NT2/D1 (cell line): Measurements from ENCODE around the gene GPX4.
"Not testable (repeated sequence)": the region's sequence is repeated elsewhere in the genome, so short reads cannot be mapped to it uniquely, and the experiment has no call there.

Experiments used
- DNase-seq: peaks from one replicate; pipeline ENCODE4 v3.0.0-alpha.2; 2011; ENCODE audit warnings: low read depth, low spot score
- H3K27me3 ChIP-seq: 2 replicates; pipeline ENCODE4 v1.6.0; 2011; ENCODE audit warnings: mild to moderate bottlenecking; ENCODE audit not compliant: insufficient read length, insufficient read depth
- H3K36me3 ChIP-seq: 2 replicates; pipeline ENCODE4 v1.6.1; 2011; ENCODE audit warnings: mild to moderate bottlenecking, low read length, mixed read lengths; ENCODE audit not compliant: insufficient read depth, insufficient read length
- H3K4me1 ChIP-seq: 2 replicates; pipeline ENCODE4 v1.5.1; 2011; ENCODE audit not compliant: insufficient read depth, insufficient read length
- H3K4me3 ChIP-seq: 2 replicates; pipeline ENCODE4 v1.5.1; 2011; ENCODE audit warnings: low read depth; ENCODE audit not compliant: insufficient read length
- H3K9ac ChIP-seq: 2 replicates; pipeline ENCODE4 v1.6.0; 2011; ENCODE audit warnings: low read depth; ENCODE audit not compliant: insufficient read length
- H3K9me3 ChIP-seq: 2 replicates; pipeline ENCODE4 v1.5.1; 2011; ENCODE audit warnings: mild to moderate bottlenecking, low read length; ENCODE audit not compliant: insufficient read depth
- SUZ12 ChIP-seq: IDR thresholded peaks from 2 replicates; pipeline ENCODE4 v1.6.1; 2011; ENCODE audit not compliant: insufficient read length, insufficient read depth; ENCODE audit errors: extremely low read depth
- YY1 ChIP-seq: IDR thresholded peaks from 2 replicates; pipeline ENCODE4 v1.6.1; 2011; ENCODE audit not compliant: insufficient read length, insufficient read depth
- ZNF274 ChIP-seq: IDR thresholded peaks from 2 replicates; pipeline ENCODE4 v1.6.1; 2011; ENCODE audit warnings: mild to moderate bottlenecking, low read depth, low read length

The GPX4 gene

DNA sequence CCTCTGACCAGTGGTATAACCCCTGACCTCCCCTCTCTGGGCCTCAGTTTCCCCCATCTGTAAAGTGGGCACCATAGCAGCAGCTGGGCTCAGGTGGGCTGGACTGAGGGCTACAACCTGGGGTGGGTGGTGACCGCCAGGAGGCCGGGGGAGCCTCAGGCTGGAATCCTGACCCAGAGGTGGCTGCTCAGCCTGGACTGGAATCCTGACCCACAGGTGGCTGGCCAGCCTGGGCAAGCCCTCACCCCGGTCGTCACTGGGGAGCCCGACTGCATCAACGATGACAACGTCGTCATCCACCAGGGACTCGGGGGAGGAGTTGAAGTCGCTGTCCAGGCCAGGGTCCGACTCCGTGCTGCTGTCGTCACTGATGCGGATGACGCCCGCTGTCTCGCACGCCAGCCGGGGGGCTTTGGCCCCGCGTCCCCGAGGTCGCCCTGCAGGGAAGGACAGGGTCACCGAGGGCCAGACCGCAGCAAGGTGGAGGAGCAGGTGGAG is 10.2 kb downstream of the GPX4 start:
- Histone ChIP-seq H3K9ac (peak overlapping the region; percentile 17), H3K4me3 (no peak overlapping the region), H3K4me1 (peaks cover 31% of the 10 kb centered on the region), H3K27me3 (no peaks in the 10 kb centered on the region), H3K9me3 (no peaks in the 10 kb centered on the region), H3K36me3 (peaks cover 79% of the 10 kb centered on the region)
- TF ChIP-seq ZNF274 (no peak), YY1 (no peak), SUZ12 (no peak)
- no peak for DNase-seq

DNA sequence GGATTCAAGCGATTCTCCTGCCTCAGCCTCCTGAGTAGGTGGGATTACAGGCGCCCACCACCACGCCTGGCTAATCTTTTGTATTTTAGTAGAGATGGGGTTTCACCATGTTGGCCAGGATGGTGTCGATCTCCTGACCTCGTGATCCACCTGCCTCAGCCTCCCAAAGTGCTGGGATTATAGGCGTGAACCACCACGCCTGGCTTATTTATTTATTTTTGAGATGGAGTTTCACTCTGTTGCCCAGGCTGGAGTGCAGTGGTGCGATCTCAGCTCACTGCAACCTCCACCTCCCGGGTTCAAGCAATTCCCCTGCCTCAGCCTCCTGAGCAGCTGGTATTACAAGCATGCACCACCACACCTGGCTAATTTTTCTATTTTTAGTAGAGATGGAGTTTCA is 10.9 kb downstream of the GPX4 start:
- not testable (repeated sequence) for H3K4me3 ChIP-seq, H3K27me3 ChIP-seq, DNase-seq, H3K9me3 ChIP-seq, H3K9ac ChIP-seq
- H3K36me3 ChIP-seq = peaks cover 84% of the 10 kb centered on the region
- peaks cover 31% of the 10 kb centered on the region for H3K4me1 ChIP-seq

DNA sequence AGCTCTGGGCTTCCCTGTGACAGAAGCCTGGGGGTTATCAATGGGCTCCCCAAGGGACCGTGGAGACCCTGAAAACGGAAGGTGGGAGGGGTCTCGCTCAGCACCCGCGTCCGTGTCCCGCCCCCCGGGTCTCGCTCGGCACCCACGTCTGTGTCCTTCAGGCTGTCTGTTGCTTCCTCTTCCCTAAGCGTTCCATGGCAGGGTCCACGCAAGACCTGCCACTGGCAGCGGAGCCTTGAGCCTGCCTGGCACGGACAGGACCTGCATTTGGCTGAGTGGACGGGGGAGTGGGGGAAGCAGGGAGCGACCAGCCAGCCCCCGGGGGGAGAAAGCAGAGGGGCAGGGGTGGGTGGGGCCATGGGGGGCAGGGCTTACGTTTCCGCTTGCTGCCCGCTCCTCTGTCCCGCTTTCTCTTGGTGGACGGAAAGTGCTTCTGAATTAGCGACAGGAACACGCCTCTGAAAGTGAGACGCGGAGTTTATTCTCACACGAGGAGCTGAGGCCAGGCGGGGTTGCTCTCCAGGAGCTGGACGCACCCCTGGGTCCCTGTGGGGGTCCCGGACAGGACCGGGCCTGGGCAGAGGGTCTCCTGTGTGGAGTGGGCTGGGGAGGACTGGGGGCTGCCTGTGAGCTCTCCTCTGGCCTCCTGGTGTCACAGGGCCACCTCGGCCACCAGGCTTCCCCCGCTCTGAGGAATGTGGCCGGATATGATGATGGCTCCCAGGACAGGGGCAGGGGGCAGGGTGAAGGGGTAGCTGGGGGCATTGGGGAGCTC is 12.0 kb downstream of the GPX4 start:
- Histone ChIP-seq H3K9me3 (no peaks in the 10 kb centered on the region), H3K27me3 (no peaks in the 10 kb centered on the region), H3K9ac (no peak overlapping the region), H3K4me1 (peaks cover 27% of the 10 kb centered on the region), H3K4me3 (no peak overlapping the region), H3K36me3 (peaks cover 84% of the 10 kb centered on the region)
- no peak for DNase-seq
- no peak for TF ChIP-seq ZNF274

DNA sequence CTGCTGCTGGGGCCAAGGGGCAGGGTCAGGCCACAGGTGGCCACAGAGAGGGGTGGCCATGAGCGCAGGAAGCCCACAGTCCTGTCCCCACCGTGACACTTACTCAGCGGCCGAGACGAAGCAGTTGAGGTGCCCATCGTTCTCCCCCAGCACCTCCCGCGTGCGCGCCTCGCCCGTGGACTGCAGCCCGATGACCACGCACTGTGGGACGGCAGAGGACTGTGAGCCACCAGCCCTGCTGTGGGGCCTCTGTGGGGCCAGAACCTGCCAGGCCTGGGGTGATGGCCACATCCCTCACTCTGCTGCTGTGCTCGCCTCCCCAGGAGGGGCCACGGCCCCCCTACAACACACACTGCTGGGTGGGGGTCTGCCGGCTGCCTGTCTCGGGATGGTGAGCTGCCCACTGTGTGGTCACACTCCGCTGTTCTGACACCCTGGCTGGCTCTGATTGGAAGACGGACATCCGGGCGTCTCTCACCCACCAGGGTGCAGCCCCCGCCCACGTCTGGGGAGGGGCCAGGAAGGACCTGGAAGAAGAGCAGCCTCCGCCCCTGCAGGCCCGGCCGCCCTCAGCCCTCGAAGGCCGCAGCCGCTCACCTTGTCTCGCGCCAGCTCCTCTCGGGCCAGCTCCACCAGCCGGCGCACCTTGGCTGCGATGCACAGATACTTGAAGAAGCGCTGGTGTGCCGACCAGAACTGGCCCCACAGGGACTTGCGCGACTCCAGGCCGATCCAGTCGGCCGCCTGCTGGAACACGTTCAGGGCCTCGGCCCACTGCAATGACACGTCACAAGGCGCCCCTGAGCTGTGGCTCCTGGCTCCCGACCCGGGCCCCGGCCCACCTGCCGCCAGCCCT is 13.2 kb downstream of the GPX4 start:
- peak overlapping the region; percentile 50 for H3K9ac ChIP-seq
- no peak overlapping the region for H3K4me3 ChIP-seq
- TF ChIP-seq ZNF274 (no peak), SUZ12 (no peak), YY1 (no peak)
- H3K27me3 ChIP-seq = no peaks in the 10 kb centered on the region
- peaks cover 88% of the 10 kb centered on the region for H3K36me3 ChIP-seq
- H3K4me1 ChIP-seq = peaks cover 27% of the 10 kb centered on the region
- DNase-seq = no peak
- no peaks in the 10 kb centered on the region for H3K9me3 ChIP-seq

DNA sequence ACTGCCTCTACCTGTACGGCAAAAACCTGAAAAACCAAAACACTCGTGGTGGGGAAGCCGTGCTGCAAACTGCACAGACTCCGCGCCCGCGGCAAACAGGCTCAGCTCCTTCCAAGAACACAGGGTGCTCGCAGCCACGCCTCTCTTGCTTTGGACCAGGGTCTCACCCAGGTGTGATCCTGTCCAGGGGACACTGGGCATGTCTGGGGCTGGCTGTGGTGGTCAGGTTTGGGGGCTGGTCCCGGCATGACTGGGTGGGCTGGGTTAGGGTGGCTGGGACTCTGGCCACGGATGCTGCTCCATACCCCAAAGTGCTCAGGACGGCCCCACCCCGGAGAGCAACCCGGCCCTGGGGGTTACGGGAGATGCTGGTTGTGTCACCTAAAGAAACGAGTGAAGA is 13.9 kb downstream of the GPX4 start:
- Histone ChIP-seq H3K9me3 (no peaks in the 10 kb centered on the region), H3K4me1 (peaks cover 27% of the 10 kb centered on the region), H3K9ac (peak overlapping the region; percentile 50), H3K27me3 (no peaks in the 10 kb centered on the region), H3K4me3 (no peak overlapping the region), H3K36me3 (peaks cover 87% of the 10 kb centered on the region)
- no peak for DNase-seq
- TF ChIP-seq SUZ12 (no peak), YY1 (no peak), ZNF274 (no peak)

DNA sequence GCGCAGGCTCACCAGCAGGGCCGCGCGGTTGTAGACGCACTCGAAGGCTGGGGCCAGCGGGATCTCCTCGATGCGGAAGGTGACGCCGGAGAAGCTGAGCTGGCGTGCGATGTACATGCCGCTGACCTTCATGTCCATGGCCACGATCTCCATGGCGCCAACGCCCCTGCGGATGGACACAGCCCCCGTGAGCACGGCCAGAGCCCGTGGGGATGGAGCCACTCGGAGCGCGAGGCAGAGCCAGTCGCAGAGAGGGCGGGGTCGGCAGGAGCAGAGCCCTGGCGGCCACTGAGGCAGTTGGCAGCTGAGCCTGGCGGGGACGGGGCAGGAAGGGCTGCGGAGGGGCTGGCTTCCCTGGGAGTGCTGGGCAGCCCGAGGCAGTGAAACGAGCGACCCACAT is 15.2 kb downstream of the GPX4 start:
- H3K9ac ChIP-seq = no peak overlapping the region
- H3K27me3 ChIP-seq = no peaks in the 10 kb centered on the region
- no peaks in the 10 kb centered on the region for H3K9me3 ChIP-seq
- TF ChIP-seq ZNF274 = no peak
- no peak for TF ChIP-seq SUZ12
- no peak for TF ChIP-seq YY1
- no peak overlapping the region for H3K4me3 ChIP-seq
- H3K36me3 ChIP-seq = peaks cover 87% of the 10 kb centered on the region
- H3K4me1 ChIP-seq = peaks cover 27% of the 10 kb centered on the region
- no peak for DNase-seq

DNA sequence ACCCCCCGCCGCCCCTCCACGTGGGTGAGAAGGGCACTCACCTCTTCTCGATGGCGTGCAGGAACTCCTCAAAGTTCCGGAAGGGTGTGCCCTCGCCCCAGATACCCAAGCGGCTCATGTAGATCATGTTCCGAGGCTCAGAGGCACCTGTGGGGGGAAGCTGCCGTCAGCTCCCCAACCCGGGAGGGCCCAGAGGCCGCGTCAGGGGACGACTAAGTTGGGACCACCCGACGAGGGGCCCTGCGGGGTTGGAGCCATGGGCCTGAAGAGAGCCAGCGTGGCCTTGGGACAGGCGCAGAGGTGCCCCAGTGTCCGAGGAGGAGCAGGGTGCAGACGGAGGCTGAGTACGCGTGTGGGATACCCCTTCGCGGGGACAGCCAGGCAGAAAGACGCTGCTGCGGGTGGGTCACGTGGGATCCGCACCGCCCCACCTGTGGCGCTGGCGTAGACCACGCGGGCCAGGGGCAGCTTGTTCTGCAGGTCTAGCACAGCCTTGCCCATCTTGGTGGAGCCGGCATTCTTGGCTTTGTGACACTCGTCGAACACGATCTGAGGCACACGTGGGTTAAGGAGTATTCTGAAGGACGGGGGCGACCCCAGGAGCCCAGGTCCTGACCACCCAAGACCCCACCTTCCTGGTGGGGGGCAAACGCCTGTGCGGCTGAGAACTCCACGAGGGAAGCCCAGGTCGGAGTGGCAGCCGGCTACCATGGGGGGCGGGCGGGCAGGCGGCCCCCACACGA is 15.9 kb downstream of the GPX4 start:
- peaks cover 25% of the 10 kb centered on the region for H3K4me1 ChIP-seq
- no peak for DNase-seq
- peaks cover 89% of the 10 kb centered on the region for H3K36me3 ChIP-seq
- TF ChIP-seq ZNF274 = no peak
- no peak for TF ChIP-seq SUZ12
- no peak for TF ChIP-seq YY1
- no peaks in the 10 kb centered on the region for H3K27me3 ChIP-seq
- H3K9ac ChIP-seq = no peak overlapping the region
- no peak overlapping the region for H3K4me3 ChIP-seq
- H3K9me3 ChIP-seq = no peaks in the 10 kb centered on the region
